ENCODE results near the gene CDC23. TPM values are rescaled to one million over a fixed set of nuclear protein-coding genes. Genes with fewer than 3 reads are reported as not detected.

CDC23 gene
- total RNA-seq, 1 experiment from 2014 or later = 26.1 TPM

GRCh38 chr5:138246822-138247221 lies 33.7 kb upstream of the CDC23 start:
- no TSS peak for BruUV-seq (replicated peaks)
- H3K36me3 ChIP-seq (ENCODE audit: low read depth, low read length) = no peaks in the 10 kb centered on the region
- H3F3A ChIP-seq (ENCODE audit: low read length, unreplicated experiment) = no peaks in the 10 kb centered on the region
- ChIA-PET POLR2A (ENCODE audit: unreplicated experiment) (no interaction called here), CTCF (no interaction called here)
- TF ChIP-seq EZH2phosphoT487 (IDR thresholded peaks at IDR 0.05; ENCODE audit: borderline replicate concordance, low read length) = no peak
- no peak for TF ChIP-seq CTCF (conservative IDR thresholded peaks at IDR 0.05; ENCODE audit: low read depth, low read length)
- peaks cover 11% of the 10 kb centered on the region for H3K27me3 ChIP-seq (ENCODE audit: low read length)
- no peak overlapping the region for H3K4me2 ChIP-seq (ENCODE audit: low read length)
- DNase-seq (no peak), ATAC-seq (no peak)
- intact Hi-C loops (cut with micrococcal nuclease) = no loop called here
- H3K4me3 ChIP-seq (ENCODE audit: low read length) = no peak overlapping the region
- no peaks in the 10 kb centered on the region for H3K9me3 ChIP-seq (ENCODE audit: low read length)
- H2AFZ ChIP-seq (ENCODE audit: low read length) = no peak overlapping the region
- H3K9ac ChIP-seq (ENCODE audit: low read length) = no peak overlapping the region
- H3K27ac ChIP-seq (ENCODE audit: low read length) = no peak overlapping the region
- H3K79me2 ChIP-seq (ENCODE audit: low read length) = no peaks in the 10 kb centered on the region
- H4K20me1 ChIP-seq (ENCODE audit: low read length) = no peaks in the 10 kb centered on the region
- no peaks in the 10 kb centered on the region for H3K4me1 ChIP-seq (ENCODE audit: insufficient read depth, low read length)
- no peaks in the 10 kb centered on the region for H3K9me2 ChIP-seq (replicated peaks; ENCODE audit: low read length)

GRCh38 chr5:138246334-138246733 lies 33.2 kb upstream of the CDC23 start:
- no peaks in the 10 kb centered on the region for H3K9me3 ChIP-seq (ENCODE audit: low read length)
- H3K36me3 ChIP-seq (ENCODE audit: low read depth, low read length) = no peaks in the 10 kb centered on the region
- no peak overlapping the region for H3K4me3 ChIP-seq (ENCODE audit: low read length)
- no peak overlapping the region for H3K27ac ChIP-seq (ENCODE audit: low read length)
- no TSS peak for BruUV-seq (replicated peaks)
- H3K9me2 ChIP-seq (replicated peaks; ENCODE audit: low read length) = no peaks in the 10 kb centered on the region
- peaks cover 16% of the 10 kb centered on the region for H3K27me3 ChIP-seq (ENCODE audit: low read length)
- intact Hi-C loops (cut with micrococcal nuclease) = no loop called here
- no peak for DNase-seq
- ATAC-seq = no peak
- no peaks in the 10 kb centered on the region for H3K79me2 ChIP-seq (ENCODE audit: low read length)
- H3K4me2 ChIP-seq (ENCODE audit: low read length) = no peak overlapping the region
- ChIA-PET POLR2A (ENCODE audit: unreplicated experiment) (no interaction called here), CTCF (no interaction called here)
- no peak overlapping the region for H3K9ac ChIP-seq (ENCODE audit: low read length)
- H4K20me1 ChIP-seq (ENCODE audit: low read length) = no peaks in the 10 kb centered on the region
- H3F3A ChIP-seq (ENCODE audit: low read length, unreplicated experiment) = no peaks in the 10 kb centered on the region
- TF ChIP-seq EZH2 (IDR thresholded peaks at IDR 0.05; ENCODE audit: low read length, unreplicated experiment) = no peak
- no peak overlapping the region for H2AFZ ChIP-seq (ENCODE audit: low read length)
- H3K4me1 ChIP-seq (ENCODE audit: insufficient read depth, low read length) = no peaks in the 10 kb centered on the region

GRCh38 chr5:138245717-138246116 lies 32.6 kb upstream of the CDC23 start:
- POLR2A ChIA-PET (ENCODE audit: unreplicated experiment) = no interaction called here
- H4K20me1 ChIP-seq (ENCODE audit: low read length) = no peaks in the 10 kb centered on the region
- DNase-seq (no peak), ATAC-seq (no peak)
- H3K9me3 ChIP-seq (ENCODE audit: low read length) = no peaks in the 10 kb centered on the region
- no peaks in the 10 kb centered on the region for H3K79me2 ChIP-seq (ENCODE audit: low read length)
- H3K4me3 ChIP-seq (ENCODE audit: low read length) = no peak overlapping the region
- no peak overlapping the region for H3K4me2 ChIP-seq (ENCODE audit: low read length)
- no peaks in the 10 kb centered on the region for H3K4me1 ChIP-seq (ENCODE audit: insufficient read depth, low read length)
- intact Hi-C loops (cut with micrococcal nuclease) = no loop called here
- CTCF ChIA-PET = no interaction called here
- peaks cover 22% of the 10 kb centered on the region for H3K27me3 ChIP-seq (ENCODE audit: low read length)
- no peak overlapping the region for H3K9ac ChIP-seq (ENCODE audit: low read length)
- no peak overlapping the region for H3K27ac ChIP-seq (ENCODE audit: low read length)
- no TSS peak for BruUV-seq (replicated peaks)
- no peaks in the 10 kb centered on the region for H3K9me2 ChIP-seq (replicated peaks; ENCODE audit: low read length)
- TF ChIP-seq EZH2 (IDR thresholded peaks at IDR 0.05; ENCODE audit: low read length, unreplicated experiment) = no peak
- no peak for TF ChIP-seq CTCF (conservative IDR thresholded peaks at IDR 0.05; ENCODE audit: low read depth, low read length)
- TF ChIP-seq EZH2phosphoT487 (IDR thresholded peaks at IDR 0.05; ENCODE audit: borderline replicate concordance, low read length) = no peak
- no peaks in the 10 kb centered on the region for H3F3A ChIP-seq (ENCODE audit: low read length, unreplicated experiment)
- no peak overlapping the region for H2AFZ ChIP-seq (ENCODE audit: low read length)
- no peaks in the 10 kb centered on the region for H3K36me3 ChIP-seq (ENCODE audit: low read depth, low read length)
